HG03039 (cell line): ENCODE measurements around the gene FAM234A.
"Not testable (repeated sequence)": the region's sequence is repeated elsewhere in the genome, so short reads cannot be mapped to it uniquely, and the experiment has no call there.

Experiments
- ATAC-seq: cut with Tn5 transposase; IDR thresholded peaks from one replicate; pipeline ENCODE4 v1.9.1; 2021; ENCODE audit warnings: mild to moderate bottlenecking, moderate library complexity; ENCODE audit not compliant: unreplicated experiment

Gene FAM234A, protein sequence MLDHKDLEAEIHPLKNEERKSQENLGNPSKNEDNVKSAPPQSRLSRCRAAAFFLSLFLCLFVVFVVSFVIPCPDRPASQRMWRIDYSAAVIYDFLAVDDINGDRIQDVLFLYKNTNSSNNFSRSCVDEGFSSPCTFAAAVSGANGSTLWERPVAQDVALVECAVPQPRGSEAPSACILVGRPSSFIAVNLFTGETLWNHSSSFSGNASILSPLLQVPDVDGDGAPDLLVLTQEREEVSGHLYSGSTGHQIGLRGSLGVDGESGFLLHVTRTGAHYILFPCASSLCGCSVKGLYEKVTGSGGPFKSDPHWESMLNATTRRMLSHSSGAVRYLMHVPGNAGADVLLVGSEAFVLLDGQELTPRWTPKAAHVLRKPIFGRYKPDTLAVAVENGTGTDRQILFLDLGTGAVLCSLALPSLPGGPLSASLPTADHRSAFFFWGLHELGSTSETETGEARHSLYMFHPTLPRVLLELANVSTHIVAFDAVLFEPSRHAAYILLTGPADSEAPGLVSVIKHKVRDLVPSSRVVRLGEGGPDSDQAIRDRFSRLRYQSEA

DNA sequence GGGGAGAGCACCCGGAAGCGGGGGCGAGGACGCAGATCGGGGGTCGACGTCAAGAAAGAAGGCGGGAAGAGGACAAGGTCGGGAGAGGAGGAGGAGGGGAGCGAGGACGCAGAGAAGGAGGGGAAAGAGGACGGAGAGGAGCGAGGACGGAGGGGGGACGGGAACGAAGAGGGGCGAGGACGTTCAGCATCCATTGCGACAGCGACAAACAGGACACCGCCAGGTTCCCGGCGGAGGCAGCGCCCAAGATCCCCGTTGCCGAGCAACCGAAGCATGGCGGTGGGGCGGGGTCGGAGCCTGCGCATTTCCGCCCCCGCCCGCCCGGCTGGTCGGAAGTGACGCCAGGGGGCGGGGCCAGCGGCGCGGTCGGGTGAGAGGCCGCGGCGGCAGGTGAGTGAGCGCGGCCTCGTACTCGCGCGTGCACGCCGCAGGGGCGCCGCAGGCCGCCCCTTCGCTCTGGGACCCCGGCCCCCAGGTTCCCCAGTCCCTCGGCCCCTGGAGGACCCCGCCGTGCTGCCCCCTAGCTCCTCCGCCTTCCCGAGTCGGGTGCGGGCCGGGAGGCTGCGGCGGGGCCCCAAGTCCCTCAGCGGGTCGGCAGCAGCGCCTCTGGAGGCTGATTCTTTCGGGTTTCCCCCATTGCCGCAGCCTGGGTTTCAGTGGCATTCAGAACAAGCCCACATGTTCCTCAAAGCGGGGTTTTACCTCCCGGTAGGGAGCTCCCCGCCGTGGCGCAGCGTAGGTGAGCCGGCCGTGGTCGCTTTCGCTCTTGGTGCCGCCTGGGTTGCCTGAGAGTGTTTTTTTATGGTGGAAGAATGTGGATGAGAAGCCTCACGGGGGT lies at the start of gene FAM234A:
FAM234A (plus strand) TSS at position 354 of the 838 bp plus-strand sequence. CDS start 19,593 bp downstream, outside the sequence.
- peak; percentile 76 for ATAC-seq

DNA sequence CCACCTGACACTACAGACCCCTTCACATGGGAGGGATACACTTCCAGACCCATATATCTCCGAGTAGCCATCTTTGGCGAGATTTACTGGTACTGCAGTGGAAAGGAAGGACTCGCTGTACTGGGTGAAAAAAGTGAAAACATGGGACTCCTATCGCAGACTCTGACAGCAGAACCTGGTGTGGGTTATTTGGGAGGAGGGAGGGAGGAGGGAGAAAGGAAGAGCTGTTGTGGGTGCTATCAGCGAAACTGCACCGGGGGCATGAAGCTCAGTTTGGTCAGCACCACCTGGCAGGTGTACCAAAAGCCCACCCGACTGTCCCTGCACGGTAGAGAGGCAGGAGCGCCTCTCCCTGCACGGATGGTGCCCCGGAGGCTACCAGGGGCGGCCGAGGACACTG lies 49.4 kb upstream of the FAM234A start:
- no peak for ATAC-seq

DNA sequence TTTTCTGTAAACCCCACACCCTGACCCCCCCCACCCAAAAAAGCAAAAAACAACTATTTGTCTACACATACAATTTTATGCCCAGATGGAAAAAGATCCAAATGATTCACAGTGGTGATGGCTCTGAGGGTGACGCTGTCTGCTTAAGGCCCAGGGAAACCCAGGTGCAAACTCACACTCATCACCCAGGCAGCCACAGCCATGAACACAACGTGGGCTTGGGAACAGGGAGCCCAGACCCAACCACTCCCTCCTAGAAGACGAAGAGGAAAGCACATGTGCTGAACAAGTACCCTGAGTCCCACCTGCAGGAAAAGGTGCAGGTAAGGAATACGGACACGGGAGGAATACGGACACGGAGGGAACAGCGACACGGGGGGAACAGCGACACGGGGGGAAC lies 48.9 kb upstream of the FAM234A start:
- ATAC-seq = no peak

DNA sequence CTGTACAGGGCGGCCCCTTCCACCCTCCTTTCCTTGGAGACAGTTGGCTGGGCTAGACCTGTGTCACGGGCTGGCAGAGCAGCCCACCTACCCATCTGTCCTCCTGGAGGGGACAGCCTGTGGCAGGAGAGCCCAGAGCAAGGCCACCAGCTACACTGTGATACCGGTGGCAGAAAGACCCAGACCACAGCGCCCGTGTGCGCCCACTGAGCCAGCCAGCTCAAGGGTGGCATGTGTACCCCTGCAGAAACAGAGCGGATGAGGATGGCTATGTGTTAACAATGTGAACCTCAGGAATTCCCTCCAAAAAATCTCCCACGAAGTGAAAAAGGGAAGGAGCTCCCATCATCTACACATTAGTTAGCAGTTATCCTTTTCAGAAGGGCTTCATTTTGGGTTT lies 47.3 kb upstream of the FAM234A start:
- no peak for ATAC-seq

DNA sequence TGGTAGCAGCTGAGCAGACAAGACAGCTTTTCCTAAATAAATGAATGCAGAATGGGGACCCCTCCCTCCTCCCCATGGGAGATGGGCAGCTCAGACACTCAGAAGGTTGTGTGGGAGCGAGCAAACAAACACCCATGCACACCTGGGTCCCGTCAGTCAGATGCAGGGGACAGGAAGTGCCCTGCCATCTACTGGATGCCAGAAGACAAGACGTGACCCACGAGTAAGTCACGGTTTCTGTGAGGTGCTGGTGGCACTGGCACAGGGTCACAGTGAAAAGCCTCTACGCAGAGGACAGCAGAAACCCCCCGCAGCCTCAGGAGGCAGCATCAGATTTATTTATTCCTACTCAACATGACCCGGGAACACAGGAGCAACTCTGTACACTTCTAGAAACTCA lies 45.9 kb upstream of the FAM234A start:
- no peak for ATAC-seq

DNA sequence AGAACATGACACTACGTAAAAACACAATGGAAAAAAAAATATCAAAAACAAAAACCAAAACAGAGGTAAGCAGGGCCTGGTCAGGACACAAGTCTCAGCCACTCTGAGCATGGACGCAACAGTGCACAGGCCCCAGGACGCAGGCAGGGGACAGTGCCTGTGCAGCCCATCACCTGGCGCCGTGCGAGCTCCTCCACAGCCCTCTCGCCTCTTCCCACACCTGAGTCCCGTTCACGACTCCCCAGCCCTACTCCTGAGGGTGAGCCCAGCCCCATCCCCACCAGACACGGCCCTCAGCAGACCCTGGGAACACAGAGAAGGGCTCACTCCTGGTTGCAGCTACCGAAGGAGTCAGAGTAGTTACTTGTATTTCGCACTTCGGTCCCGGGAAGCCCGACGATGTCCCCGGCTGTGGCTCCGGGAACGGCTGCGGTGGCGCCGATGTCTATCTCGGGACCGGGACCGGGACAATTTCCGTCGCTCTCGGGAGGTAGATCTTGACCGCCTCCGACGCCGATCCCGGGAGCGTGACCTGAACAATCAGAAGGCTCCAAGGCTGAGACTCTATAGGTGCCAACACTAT lies 44.9 kb upstream of the FAM234A start:
- ATAC-seq = no peak

DNA sequence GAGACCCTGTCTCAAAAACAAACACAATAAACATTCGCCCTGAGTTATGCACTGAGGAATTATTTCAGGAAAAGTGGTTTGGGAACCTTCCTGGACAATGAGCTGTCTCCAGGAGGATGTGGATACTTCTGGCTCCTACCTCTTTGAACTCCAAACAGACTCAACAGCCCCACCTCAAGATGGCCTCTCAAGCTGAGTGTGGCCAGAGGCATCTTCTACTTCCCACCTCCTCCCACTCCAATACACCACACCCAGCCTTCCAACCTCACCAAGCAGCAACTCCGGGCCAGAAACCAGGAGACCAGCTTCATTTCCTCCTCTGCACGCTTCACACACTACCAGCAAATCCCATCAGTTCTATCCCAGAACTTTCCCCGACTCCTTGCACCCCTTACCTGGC lies 42.8 kb upstream of the FAM234A start:
- ATAC-seq = no peak

DNA sequence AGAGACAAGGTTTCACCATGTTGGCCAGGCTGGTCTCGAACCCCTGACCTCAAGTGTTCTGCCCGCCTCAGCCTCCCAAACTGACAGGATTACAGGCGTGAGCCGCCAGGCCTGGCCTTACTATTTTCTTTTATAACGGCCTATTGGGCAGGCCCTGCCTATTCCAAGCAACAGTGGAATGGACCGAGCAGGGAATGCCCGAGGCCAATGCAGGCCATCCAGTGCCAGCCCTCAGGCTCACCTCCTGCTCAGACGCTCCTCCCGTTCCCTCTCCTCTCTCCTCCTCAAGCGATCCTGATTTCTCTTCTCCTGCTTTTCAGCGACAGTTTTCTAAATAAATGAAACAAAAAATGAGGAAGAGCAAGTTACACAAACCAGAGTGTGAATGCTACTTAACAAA lies 41.9 kb upstream of the FAM234A start:
- ATAC-seq = no peak

DNA sequence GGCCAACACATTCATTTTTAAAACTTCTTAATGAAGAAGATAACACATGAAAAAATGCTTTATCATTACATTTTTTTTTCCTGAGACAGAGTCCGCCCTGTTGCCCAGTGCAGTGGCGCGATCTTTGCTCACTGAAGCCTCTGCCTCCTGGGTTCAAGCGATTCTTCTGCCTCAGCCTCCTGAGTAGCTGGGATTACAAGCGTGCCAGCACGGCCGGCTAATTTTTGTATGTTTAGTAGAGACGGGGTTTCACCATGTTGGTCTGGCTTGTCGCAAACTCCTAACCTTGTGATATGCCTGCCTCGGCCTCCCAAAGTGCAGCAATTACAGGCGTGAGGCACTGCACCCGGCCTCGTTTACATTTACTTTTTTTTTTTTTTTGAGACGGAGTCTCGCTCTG lies 41.2 kb upstream of the FAM234A start:
- ATAC-seq = no peak

DNA sequence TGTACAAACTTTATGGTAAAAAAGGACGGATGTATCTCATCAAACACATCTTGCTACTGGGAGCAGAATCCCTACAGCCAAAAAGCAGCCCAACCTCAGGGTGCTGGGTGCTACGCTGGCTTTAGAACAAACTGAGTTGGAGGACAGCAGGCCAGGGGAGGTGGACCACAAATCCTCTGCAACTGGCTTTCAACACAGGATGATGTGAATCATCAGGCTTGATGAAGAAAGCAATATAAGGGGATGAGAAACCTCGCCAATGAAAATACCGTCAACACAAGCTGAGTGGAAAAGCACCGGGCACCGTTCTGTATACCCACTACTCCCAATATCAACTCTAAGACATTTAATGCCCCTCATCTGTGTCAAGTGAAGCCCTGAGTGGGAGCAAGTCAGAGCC lies 40.1 kb upstream of the FAM234A start:
- no peak for ATAC-seq

DNA sequence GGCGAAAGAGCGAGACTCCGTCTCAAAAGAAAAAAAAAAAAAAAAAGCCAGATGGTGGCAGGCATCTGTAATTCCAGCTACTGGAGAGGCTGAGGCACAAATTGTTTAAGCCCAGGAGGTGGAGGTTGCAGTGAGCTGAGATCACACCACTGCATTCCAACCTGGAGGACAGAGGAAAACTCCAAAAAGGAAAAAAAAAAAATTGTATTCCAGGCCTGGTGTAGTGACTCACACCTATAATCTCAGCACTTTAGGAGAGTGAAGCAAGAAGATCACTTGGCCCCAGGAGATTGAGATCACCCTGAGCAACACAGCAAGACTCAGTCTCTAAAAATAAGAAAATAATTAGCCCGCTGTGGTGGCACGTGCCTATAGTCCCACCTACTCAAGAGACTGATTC lies 34.2 kb upstream of the FAM234A start:
- no peak for ATAC-seq

DNA sequence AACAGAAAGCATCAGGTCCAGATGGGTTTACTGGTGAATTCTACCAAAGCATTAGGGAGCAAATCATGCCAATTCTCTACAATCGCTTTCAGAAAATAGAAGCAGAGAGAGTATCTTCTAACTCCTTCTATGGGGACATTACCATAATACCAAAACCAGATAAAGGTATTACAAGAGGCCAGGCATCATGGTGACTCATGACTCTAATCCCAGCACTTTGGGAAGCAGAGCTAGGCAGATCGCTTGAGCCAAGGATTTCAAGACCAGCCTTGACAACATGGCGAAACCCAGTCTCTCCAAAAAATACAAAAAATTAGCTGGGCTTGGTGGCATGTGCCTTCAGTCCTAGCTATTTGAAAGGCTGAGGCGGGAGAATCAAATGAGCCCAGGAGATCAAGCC lies 31.4 kb upstream of the FAM234A start:
- ATAC-seq = no peak

DNA sequence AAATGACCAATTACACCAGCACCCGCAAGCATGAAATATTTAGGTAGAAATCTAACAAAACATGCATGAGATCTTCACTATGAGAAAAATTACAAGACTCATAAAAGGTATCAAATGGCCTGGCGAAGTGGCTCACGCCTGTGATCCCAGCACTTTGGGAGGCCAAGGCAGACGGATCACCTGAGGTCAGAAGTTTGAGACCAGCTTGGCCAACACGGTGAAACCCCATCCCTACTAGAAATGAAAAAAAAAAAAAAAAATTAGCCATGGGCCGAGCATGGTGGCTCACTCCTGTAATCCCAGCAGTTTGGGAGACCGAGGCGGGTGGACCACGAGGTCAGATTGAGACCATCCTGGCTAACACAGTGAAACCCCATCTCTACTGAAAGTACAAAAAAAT lies 30.6 kb upstream of the FAM234A start:
- ATAC-seq = not testable (repeated sequence)

DNA sequence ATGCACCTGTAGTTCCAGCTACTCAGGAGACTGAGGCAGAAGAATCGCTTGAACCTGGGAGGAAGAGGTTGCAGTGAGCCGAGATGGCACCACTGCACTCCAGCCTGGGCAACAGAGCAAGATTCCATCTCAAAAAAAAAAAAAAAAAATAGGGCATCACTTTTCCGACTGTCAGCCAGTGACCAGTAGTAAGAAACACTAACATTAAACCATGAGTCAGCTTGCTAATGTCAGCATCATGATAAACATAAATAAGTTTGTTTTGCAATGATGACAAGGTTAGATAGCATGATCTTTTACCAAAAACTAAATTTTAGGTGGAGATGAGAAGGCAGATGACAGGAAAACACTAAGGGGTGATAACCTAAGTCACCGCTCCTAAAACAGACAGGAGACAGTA lies 25.3 kb upstream of the FAM234A start:
- not testable (repeated sequence) for ATAC-seq

DNA sequence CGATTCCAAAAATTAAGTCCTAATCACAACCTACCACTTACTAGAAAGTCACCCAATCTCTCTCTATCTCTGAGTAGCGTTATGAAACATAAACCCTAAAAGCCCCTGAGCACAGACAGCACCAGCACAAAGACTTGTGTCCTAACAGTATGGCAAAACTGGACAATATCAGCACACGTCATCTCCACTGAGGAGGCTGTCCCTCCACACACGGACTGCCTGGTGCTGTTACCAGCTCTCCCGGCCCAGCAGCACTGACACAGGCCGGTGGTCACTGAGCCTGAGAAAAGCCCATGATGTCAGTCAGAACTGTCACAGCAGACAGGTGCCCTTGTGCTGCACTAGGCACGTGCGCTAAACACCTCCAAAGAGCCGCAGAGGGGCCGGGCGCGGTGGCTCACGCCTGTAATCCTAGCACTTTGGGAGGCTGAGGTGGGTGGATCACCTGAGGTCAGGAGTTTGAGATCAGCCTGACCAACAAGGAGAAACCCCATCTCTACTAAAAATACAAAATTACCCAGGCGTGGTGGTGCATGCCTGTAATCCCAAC lies 22.9 kb upstream of the FAM234A start:
- ATAC-seq = not testable (repeated sequence)

DNA sequence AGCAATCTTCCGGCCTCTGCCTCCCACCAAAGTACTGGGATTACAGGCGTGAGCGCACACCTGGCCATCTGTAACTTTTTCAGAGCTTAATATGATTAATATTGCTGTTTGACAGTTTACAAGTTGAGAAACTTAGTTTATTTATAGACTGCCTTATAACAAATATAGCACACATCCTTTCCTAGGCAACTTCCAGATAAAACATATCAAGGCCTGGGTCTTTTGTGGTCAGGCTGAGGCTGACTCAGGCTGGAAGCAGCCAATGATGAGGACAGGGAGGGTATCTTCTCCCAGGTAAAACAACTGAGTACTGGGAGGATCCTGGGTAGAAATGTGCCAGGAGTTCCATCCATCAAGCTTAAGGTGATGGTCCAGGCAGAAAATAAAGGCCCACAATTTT lies 21.6 kb upstream of the FAM234A start:
- no peak for ATAC-seq

DNA sequence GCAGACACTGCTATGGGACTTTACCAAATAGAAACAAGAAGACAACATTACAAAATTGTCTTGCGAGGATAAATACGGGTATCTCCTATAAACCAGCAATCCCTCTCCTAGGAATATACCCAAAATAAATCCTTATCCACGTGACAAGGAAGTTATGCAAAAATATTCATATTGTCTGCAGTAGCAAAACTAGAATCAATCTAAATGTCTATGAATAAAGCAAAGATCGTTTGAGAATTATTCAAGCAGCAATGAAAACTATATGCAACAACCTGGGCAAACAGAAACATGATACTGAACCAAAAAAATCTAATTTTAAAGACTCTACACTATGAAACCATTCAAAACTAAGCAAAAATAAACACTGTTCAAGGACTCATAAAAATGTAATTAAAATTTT lies 14.6 kb upstream of the FAM234A start:
- ATAC-seq = no peak

DNA sequence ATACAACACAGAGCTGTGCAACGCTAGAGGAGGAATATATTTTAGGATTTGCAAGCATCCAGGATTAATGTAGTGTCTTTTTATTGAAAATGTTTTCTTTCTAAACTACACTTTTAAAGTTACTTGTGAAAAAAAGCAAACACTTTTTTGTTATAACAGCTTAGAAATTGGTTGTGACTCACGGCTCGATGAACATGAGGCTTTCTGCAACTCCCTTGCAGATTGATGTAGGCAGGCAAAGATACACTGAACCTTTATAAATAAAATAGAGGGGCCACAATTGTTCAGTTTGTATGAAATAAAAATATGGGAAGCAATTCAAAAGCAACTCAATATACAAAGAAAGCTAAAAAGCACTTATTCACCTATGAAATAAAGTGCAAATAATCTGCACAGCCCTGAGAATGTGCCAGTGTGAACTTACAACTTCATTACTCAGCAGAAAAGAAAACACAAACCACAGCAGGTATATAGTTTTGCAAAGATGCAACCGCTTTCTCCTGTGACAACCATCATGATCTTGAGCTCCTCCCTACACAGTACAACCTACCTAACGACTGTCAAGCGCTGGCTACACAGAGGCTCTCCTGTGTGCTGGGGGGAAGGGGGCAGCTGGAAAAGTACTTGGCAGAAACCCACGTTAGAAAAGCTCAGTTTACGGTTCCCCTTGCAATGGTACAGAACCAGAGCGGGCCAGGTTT lies 6.3 kb upstream of the FAM234A start:
- no peak for ATAC-seq

DNA sequence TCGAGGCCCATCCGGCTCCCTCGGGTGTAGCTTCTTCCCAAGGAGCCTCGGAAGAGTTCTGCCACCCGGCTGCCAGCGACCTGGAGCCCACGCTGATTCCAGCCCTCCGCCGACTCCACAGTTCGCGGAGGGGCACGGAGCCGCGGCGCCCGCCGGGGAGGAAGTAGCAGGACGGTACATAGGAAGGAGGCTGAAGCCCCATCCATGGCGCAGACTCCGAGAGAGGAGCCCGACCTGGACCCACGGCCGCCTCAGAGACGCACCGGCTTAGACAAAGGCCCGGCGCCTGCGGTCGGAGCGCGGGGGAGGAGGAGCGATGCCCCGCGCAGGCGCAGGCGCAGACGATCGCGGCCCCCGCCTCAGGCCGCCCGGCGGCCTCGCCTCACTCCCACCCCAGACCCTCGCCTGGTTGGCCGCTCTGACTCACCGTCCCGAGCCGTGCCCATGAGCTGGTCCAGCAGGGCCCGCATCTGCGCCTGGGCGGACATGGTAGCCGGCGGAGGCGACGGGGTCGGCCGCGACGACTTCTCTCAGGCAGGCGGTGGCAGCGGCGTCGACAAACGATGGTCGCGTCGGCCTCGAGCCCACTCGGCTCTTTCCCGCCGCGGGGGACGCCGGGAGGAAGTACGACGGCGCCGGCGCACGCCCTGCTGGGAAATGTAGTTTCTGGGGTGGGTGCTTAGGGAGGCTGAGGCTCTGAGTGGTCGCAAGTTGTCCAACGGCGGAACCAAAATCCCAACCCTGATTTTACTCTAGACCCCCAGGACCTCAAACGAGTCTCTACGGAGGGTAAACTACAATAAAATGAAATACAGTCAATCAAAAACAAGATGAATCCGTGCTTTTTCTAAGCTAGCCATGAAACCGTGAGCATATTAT lies 5.5 kb upstream of the FAM234A start, which contains the start of gene LUC7L:
LUC7L (minus strand) TSS at position 598 of the 879 bp plus-strand sequence; CDS start at position 488, 110 bp downstream.
- peak; percentile 73 for ATAC-seq
